ENCODE data around the gene KIF18A.

DNA sequence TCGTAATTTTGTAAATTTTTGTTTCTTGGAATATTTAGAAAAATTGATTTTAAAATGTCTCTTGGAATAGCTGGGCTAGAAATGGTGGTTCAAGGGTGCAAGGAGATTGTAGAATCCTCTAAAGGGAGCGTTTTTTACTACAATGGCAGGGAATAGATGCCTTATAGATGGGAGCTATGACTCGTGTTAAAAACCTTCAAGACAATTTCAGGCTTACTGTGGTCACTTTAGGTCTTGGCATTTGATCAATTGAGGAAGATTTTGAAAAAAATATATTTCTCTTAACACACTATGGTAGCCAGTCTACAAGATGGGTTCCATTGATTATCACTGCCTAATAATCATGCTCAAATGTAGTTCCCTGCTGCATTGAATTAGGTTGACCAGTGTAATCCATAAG is 25.2 kb upstream of the KIF18A start:
- TF ChIP-seq, protein P1, sequence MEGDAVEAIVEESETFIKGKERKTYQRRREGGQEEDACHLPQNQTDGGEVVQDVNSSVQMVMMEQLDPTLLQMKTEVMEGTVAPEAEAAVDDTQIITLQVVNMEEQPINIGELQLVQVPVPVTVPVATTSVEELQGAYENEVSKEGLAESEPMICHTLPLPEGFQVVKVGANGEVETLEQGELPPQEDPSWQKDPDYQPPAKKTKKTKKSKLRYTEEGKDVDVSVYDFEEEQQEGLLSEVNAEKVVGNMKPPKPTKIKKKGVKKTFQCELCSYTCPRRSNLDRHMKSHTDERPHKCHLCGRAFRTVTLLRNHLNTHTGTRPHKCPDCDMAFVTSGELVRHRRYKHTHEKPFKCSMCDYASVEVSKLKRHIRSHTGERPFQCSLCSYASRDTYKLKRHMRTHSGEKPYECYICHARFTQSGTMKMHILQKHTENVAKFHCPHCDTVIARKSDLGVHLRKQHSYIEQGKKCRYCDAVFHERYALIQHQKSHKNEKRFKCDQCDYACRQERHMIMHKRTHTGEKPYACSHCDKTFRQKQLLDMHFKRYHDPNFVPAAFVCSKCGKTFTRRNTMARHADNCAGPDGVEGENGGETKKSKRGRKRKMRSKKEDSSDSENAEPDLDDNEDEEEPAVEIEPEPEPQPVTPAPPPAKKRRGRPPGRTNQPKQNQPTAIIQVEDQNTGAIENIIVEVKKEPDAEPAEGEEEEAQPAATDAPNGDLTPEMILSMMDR (IDR thresholded peaks at IDR 0.05; ENCODE audit: poor library complexity, severe bottlenecking), result no peak
- TF ChIP-seq EZH2 (IDR thresholded peaks at IDR 0.05; ENCODE audit: borderline replicate concordance, insufficient read depth, low read length, poor library complexity, severe bottlenecking) (no peak), POLR2AphosphoS5 (IDR thresholded peaks at IDR 0.05) (no peak), MXI1 (conservative IDR thresholded peaks at IDR 0.05; ENCODE audit: poor library complexity, severe bottlenecking) (no peak), RAD21 (conservative IDR thresholded peaks at IDR 0.05) (no peak), EP300 (conservative IDR thresholded peaks at IDR 0.05; ENCODE audit: poor library complexity, severe bottlenecking) (no peak)
- TF ChIP-seq, protein P2, sequence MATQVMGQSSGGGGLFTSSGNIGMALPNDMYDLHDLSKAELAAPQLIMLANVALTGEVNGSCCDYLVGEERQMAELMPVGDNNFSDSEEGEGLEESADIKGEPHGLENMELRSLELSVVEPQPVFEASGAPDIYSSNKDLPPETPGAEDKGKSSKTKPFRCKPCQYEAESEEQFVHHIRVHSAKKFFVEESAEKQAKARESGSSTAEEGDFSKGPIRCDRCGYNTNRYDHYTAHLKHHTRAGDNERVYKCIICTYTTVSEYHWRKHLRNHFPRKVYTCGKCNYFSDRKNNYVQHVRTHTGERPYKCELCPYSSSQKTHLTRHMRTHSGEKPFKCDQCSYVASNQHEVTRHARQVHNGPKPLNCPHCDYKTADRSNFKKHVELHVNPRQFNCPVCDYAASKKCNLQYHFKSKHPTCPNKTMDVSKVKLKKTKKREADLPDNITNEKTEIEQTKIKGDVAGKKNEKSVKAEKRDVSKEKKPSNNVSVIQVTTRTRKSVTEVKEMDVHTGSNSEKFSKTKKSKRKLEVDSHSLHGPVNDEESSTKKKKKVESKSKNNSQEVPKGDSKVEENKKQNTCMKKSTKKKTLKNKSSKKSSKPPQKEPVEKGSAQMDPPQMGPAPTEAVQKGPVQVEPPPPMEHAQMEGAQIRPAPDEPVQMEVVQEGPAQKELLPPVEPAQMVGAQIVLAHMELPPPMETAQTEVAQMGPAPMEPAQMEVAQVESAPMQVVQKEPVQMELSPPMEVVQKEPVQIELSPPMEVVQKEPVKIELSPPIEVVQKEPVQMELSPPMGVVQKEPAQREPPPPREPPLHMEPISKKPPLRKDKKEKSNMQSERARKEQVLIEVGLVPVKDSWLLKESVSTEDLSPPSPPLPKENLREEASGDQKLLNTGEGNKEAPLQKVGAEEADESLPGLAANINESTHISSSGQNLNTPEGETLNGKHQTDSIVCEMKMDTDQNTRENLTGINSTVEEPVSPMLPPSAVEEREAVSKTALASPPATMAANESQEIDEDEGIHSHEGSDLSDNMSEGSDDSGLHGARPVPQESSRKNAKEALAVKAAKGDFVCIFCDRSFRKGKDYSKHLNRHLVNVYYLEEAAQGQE (IDR thresholded peaks at IDR 0.05; ENCODE audit: borderline replicate concordance), result no peak
